GM12865 (cell line): Measurements from ENCODE around the gene STT3A.

Source experiments
- DNase-seq: peaks from one replicate; pipeline ENCODE4 v3.0.0; 2010; ENCODE audit warnings: low read depth
- H3K4me3 ChIP-seq: 2 replicates; pipeline ENCODE4 v1.5.1; 2011; ENCODE audit warnings: mild to moderate bottlenecking, low read depth, low read length, control low read depth
- TF ChIP-seq, protein P1 (sequence below): IDR thresholded peaks from 2 replicates; pipeline ENCODE4 v1.5.1; 2011; ENCODE audit warnings: low read length, control low read depth, low read depth, inconsistent platforms; ENCODE audit not compliant: insufficient read depth; ENCODE audit errors: missing control alignments

The STT3A gene

DNA sequence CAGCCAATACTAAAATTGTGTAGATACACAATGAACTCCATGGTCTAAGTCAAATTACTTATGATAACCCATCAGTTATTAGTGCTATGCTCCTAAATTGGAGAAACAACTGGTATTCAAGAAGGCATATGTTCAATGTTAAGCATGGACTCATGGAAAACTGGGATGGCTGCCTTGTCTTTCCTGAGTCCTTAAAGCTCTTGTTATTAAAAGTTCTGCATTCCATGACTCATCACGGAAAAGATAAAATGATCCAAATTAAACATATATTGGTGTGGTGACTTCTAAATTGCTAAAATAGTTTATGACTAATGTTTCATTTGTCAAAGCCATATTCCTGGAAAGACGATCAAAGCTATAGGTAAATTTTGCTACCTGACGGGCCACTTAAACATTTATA lies 32.8 kb upstream of the STT3A start:
- no peak overlapping the region for H3K4me3 ChIP-seq
- no peak for DNase-seq
- TF ChIP-seq, protein P1, sequence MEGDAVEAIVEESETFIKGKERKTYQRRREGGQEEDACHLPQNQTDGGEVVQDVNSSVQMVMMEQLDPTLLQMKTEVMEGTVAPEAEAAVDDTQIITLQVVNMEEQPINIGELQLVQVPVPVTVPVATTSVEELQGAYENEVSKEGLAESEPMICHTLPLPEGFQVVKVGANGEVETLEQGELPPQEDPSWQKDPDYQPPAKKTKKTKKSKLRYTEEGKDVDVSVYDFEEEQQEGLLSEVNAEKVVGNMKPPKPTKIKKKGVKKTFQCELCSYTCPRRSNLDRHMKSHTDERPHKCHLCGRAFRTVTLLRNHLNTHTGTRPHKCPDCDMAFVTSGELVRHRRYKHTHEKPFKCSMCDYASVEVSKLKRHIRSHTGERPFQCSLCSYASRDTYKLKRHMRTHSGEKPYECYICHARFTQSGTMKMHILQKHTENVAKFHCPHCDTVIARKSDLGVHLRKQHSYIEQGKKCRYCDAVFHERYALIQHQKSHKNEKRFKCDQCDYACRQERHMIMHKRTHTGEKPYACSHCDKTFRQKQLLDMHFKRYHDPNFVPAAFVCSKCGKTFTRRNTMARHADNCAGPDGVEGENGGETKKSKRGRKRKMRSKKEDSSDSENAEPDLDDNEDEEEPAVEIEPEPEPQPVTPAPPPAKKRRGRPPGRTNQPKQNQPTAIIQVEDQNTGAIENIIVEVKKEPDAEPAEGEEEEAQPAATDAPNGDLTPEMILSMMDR: no peak

DNA sequence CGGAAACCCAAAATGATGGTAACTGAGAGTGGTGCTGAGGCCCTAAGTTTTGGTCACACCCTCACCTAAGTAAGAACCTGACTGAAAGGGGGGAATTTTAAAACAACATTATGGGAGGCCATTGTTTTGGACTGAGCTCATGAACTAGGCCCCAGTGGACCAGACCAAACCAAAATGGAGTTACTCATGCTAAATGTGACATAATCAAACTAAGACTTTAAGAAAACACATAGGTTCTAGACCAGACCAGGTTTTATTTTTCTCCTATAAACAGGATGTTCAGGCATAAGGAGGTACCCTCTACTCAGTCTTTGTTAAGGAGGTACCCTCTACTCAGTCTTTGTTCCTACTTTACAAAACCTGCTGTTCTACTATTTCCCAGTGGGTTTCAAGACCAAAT lies 30.7 kb upstream of the STT3A start:
- no peak for DNase-seq
- TF ChIP-seq, protein P1: no peak

DNA sequence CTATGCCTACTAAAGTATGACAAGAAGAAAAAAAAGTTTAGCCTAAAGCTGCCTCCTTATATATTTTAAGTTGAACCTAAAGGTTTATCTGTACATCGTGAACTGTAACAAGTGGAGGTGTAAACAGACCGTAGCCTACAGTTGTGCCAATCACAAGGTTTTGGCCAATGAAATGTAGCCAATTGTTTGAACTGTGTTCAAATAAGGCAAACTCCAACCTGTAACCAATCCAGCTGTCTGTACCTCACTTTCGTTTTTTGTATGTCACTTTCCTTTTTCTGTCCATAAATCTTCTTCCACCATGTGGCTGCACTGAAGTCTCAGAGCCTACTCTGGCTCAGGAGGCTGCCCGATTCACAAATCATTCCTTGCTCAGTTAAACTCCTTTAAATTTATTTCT lies 30.2 kb upstream of the STT3A start:
- no peak overlapping the region for H3K4me3 ChIP-seq
- no peak for DNase-seq
- TF ChIP-seq, protein P1: no peak

More for the DNA sequence above, 30.7 kb upstream of the STT3A start:
- H3K4me3 ChIP-seq: no peak overlapping the region

DNA sequence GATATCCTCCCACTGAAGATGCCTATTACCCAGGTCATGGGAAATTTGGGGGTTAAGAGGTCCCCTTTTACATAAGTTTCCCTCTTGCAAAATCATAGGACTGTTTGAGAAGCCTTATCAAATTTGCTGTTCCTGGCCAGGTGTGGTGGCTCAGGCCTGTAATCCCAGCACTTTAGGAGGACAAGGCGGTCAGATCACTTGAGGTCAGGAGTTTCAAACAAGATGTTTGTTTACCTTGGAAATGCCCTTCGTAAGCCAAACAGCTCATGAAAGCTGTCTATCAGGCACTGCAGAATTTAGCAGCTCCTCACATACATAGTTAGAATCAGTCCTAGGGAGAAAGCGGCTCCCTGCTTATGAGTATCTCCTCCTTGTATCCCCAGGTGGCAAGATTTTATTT lies 28.3 kb upstream of the STT3A start:
- H3K4me3 ChIP-seq: no peak overlapping the region
- TF ChIP-seq, protein P1: no peak
- no peak for DNase-seq

DNA sequence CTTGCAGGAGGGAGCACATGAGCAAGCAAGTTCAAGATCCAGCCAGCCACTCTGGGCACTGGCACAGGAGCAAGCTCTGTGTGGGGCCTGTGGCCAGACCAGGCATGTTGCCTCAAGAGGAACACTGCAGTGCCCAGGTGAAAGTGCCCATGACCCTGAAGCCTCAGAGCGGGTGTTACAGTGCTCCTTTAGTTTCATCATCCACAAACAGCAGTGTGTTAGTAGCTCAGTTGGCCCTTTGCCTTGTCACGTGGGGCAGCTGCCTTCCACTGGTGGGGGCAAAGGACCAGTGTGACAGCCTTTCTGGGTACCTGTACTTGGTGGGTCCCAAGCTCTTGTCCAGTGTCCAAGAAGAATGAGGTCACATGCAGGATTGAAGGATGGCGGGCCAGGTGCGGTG lies 26.4 kb upstream of the STT3A start:
- H3K4me3 ChIP-seq: no peak overlapping the region
- DNase-seq: no peak
- TF ChIP-seq, protein P1: no peak

DNA sequence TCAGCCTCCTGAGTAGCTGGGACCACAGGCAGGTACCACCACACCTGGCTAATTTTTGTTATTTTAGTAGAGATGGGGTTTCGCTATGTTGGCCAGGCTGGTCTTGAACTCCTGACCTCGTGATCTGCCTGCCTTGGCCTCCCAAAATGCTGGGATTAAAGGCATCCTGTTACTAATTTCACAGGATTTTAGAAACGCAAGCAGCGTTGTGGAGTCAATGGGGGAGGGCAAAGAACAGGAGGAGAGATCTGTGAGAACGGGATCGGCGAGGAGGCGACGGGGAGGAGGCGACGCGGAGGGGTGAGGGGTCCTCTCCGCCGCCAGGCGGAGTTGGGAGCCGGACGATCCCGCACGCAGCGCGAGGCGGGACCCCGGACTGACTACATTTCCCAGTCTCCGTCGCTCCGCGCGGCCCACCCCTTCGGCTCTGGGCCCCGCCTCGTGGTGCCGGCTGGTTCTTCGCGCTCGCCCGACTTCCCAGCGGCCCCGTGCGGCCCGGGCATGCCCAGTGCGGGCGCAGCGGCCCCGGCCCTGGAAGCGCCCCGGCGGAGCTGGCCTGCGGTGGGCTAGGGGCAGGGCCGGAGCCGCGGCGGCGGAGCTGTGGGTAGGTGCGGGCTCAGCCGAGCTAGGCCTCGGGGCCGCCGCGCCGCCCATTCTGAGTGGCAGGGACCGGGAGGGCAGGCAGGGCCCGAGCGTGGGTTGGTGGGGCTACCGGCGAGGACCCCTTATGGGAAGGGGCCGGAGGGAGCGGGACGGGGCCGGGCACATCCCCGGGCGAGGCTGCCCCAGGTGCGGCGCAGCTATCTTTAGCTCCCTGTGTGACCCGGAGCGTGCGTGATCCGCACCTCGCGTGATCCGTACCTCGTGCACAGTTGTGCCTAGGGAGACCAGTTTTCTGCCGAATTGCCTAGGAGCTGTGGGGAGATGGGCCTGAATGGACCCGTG lies 23.4 kb upstream of the STT3A start, which contains the start of gene EI24:
TSS of gene EI24 (plus strand) at position 508 of the 945 bp plus-strand sequence. CDS start 3,051 bp downstream, outside the sequence.
- TF ChIP-seq, protein P1: peak; percentile 68

More for the DNA sequence above, 23.4 kb upstream of the STT3A start, which contains the start of gene EI24:
- DNase-seq: peak; percentile 96
- peak within 1 kb of the TSS; percentile 99 for H3K4me3 ChIP-seq
